GM19351 (cell line): ENCODE results near the gene POLRMT.
A peak's percentile ranks its signal among the peaks of the same experiment; 100 is the strongest.

ENCODE experiments used
- ATAC-seq: cut with Tn5 transposase; IDR thresholded peaks from one replicate; pipeline ENCODE4 v1.9.1; 2021; ENCODE audit warnings: mild to moderate bottlenecking, moderate library complexity; ENCODE audit not compliant: unreplicated experiment

The POLRMT gene

DNA sequence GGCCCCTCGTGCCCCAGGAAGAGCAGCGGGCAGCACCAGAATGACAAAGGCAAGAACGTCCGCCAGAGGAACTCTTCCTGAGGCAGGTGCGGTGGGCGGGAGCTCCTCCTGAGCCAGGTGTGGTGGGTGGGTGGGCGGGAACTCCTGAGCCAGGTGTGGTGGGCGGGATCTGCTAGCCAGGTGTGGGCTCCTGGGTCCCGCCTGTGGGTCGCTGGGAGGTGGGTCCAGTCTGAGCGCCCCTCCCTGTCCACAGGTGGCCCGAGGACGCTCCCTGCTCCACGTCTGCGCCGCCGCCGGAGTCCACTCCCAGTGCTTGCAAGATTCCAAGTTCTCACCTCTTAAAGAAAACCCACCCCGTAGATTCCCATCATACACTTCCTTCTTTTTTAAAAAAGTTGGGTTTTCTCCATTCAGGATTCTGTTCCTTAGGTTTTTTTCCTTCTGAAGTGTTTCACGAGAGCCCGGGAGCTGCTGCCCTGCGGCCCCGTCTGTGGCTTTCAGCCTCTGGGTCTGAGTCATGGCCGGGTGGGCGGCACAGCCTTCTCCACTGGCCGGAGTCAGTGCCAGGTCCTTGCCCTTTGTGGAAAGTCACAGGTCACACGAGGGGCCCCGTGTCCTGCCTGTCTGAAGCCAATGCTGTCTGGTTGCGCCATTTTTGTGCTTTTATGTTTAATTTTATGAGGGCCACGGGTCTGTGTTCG, 50.7 kb downstream of the POLRMT start:
- no peak for ATAC-seq

DNA sequence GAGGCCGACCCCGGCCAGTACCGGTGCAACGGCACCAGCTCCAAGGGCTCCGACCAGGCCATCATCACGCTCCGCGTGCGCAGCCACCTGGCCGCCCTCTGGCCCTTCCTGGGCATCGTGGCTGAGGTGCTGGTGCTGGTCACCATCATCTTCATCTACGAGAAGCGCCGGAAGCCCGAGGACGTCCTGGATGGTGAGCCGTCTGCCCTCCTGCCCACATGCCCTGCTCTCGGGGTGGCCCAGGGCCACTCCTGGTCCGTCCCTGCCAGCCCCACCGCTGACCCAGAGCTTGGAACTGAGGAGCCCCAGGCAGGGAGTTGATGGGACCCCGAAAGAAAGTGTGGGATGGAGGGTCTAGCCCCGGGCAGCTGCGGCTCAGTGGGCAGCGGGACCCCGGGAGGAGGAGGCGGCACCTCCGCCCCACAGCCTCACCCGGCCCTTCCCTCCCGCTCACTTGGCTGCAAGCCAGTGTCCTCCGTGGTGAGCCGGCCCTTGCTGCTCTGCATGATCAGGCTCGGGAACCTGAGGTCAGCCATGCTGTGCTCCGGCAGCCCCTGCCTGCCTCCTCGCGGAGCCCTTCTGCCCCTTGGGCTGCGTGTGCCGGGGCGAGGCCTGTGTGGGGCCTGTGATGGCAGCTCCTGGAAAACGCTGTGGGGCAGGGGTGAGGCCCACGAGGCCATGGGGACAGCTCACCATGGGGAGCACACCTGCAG, 51.8 kb downstream of the POLRMT start:
- no peak for ATAC-seq

DNA sequence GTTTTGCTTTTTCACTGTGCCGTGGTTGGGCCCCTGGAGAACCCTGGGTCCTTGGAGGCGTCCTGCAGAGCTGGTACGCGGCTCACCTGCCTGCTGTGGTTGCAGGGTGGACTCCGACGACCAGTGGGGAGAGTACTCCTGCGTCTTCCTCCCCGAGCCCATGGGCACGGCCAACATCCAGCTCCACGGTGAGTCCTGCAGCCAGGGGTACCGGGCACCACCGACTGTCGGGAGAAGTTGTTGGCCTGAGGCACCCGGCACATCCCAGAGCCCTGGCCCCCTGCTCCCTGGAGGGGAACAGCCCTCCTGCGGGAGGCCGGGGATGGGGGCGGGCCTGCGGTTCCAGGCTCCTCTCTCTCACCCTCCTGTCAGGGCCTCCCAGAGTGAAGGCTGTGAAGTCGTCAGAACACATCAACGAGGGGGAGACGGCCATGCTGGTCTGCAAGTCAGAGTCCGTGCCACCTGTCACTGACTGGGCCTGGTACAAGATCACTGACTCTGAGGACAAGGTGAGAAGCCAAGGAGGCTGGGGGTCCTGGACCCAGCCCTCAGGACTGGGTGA, 53.0 kb downstream of the POLRMT start:
- ATAC-seq, result no peak

DNA sequence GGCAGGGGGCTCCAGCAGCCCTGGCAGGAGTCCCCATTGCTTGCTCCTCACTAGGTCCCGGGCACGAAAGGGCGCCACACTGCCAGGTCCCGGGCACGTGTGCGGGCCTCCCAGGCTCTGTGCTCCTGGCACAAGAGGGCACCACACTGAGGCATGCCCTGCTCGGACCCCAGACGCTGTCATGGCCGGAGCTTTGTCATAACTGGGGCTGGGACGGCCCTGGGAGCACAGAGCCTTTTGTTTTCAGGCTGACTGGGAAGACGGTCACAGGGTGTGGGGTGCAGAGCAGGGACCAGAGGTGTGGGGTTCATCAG, 53.5 kb downstream of the POLRMT start:
- no peak for ATAC-seq

DNA sequence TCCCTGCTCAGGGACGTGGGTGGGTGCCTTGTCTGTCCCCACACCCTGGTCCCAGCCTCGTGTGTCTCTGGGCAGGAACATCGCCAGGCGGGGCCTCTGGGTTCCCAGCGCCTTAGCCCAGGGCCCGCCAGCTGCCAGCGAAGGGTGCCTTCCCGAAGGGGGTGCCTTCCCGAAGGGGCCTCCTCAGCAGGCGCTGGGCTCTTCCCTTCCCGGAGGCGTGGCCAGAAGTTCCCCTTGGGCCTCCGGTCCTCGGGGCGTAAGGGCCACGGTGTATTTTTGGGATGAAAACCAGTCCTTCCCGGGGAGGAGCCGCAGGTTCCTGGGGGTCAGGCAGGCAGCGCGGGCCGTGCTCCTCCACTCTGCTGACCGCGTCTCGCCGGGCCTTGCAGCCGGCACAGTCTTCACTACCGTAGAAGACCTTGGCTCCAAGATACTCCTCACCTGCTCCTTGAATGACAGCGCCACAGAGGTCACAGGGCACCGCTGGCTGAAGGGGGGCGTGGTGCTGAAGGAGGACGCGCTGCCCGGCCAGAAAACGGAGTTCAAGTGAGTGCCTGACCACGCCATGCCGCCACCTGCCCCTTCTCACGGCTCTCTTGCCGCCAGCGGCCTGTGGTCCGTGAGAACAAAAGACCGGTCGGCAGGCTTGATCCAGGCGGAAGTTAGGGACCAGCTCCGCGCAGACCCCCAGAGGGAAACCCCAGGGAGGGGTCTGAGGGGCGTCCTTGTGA, 54.1 kb downstream of the POLRMT start:
- no peak for ATAC-seq

DNA sequence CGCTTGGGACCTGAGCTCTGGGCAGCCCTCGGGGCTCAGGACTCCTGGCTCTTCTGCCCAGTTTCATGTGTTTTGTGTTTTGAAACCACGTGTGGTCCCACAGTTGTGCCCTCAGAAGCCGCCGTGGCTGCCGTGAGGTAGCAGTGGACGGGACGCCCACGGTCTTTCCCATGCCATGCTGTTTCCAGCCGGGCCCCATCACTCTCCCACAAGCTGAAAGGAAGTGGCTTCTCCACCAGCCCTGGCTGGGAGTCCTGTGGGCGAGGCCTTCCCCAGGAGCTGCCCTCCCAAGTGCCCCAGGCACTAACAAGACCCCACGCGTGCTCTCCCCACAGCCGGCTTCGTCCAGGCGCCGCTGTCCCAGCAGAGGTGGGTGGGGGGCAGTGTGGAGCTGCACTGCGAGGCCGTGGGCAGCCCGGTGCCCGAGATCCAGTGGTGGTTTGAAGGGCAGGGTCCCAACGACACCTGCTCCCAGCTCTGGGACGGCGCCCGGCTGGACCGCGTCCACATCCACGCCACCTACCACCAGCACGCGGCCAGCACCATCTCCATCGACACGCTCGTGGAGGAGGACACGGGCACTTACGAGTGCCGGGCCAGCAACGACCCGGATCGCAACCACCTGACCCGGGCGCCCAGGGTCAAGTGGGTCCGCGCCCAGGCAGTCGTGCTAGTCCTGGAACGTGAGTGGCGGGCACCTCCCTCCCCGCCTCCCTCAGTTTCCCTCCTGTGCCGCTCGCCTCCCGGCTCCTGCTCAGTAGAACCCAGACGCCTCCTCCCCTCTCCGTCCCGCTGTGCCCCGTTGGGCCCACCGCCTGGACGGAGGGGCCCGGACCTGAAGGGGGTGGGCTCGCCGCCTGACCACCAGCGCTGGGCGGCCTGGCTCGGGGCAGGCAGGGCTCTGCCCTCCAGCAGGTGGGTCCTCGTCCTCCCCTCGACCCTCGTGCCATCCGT, 55.6 kb downstream of the POLRMT start:
- no peak for ATAC-seq

DNA sequence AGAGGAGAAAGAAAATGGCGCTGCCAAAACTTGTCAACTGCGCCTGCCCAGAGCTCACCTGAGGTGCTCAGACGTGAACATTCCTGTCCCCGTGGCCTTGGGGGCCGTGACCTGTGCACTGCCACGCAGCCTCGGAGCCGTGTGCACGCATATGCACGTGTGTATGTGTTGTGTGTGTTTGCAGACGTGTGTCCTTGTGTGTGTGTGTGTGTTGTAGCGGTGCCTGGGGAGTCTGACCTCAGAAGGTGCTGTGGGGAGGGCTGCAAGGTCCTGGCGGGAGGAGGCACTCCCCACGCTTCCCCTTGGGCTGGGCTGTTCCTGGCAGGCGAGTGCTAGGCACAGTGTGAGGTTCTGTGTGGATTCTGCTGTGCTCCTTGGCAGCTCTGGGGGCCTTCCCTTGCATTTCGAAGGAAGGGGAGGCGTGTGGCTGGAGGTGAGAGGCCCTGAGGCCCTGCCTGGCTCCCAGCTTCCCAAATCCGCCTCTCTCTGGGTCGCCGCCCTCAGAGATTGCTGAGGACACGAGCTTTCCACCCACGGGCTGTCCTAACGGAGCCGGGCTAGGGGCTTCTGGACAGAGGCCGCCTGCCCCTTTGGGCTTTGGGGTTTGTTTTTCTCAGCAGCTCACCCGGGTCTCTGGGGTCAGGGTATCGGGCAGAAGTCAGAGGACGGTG, 56.4 kb downstream of the POLRMT start:
- no peak for ATAC-seq

DNA sequence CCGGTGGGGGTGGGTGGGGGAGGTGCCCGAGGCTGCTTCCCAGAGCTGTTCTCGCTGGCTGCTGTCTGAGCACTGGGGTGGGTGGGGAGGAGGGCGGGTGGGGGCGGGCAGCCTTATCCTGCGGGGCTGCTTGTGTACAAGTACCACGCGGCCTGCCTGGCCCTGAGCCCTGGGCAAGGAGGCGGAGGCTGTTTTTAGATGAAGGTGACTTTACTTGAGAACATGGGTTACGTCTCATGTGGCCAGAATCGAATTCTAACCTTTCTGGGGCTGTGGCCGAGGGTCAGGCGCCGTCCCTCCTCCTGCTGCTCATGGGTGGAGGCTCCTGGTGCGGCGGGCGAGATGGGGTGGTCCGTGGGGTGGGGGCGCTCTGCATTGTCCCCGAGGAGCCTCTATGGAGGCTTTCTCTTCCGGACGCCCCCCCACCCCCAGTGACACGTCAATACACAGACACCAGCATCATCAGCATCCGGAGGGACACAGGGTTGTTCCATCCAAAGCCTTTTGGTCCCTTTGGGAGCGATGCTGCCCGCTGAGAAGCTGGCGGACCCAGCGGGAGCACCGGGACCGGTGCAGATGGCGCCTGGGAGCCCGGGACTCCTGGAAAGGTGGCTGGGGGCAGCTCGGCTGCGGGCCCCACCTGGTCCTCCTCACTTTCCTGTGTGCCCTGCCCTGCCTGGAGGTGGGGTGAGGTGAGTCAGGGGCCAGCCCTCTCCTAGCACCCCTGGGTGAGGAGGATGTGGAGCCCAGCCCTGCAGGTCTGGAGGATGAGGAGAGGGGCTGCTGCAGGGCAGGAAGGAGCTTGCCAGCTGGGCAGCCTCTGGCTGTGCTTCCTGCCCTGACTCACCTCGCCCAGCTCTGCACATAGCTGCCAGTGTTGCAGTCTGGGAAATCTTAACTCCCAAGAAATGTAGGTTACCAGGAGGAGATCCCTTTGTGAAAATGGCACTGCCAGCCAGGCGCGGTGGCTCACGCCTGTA, 57.5 kb downstream of the POLRMT start:
- ATAC-seq, result no peak

DNA sequence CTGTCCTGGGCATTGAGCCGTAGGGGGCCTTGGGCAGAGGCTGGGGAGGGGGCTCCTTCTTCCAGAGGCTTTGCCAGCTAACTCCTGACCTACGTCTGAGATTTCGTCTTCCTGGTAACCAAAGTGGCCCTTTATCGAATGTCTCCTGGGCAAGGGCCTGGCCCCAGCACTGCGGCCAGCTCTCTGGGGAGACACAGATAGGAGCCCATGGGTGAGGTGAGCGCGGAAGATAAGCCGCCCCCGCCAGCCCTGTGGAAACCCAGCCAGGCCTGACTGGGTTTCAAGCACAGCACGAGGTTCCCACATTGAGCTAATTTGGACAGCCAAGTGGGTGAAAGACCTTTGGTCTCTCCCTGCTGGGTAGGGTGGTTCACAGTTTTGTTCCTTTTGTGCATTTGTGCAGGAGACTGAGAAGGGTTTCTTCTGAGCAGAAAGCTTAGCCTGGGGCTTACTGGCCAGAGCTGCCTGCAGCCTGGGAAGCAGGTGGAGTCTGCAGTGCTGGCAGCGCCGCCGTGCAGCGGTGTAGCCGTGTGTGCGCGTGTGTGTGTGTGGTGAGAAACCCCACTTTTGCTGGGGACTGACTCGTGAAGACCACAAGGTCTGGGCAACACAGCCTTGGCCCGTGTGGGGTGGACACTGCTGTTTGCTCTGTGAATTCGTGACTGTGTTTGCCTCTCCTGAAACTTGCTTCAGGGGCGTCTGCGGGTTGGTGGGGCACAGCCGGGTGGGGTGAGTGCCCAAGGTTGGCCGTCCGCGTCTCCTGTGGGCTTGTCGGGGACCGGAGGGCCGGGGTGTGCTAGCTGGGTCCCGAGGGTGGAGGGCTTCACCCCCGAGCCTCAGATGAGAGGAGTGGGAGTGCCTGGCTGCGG, 58.4 kb downstream of the POLRMT start:
- no peak for ATAC-seq

DNA sequence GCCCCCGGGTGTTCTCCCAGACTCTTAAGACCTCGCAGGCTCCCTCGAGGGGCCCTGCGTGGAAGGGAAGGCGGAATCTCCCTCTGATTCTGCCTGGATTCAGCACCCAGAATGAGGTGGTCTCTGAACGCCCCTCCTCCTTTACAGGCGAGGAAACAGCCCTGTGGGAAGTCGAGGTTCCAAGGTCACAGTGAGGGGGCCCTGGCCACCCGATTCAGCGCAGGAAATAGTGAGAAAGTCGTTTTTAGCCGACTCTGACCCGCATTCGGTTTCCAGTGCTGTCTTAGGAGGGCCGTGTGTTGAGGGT, 59.9 kb downstream of the POLRMT start:
- no peak for ATAC-seq

DNA sequence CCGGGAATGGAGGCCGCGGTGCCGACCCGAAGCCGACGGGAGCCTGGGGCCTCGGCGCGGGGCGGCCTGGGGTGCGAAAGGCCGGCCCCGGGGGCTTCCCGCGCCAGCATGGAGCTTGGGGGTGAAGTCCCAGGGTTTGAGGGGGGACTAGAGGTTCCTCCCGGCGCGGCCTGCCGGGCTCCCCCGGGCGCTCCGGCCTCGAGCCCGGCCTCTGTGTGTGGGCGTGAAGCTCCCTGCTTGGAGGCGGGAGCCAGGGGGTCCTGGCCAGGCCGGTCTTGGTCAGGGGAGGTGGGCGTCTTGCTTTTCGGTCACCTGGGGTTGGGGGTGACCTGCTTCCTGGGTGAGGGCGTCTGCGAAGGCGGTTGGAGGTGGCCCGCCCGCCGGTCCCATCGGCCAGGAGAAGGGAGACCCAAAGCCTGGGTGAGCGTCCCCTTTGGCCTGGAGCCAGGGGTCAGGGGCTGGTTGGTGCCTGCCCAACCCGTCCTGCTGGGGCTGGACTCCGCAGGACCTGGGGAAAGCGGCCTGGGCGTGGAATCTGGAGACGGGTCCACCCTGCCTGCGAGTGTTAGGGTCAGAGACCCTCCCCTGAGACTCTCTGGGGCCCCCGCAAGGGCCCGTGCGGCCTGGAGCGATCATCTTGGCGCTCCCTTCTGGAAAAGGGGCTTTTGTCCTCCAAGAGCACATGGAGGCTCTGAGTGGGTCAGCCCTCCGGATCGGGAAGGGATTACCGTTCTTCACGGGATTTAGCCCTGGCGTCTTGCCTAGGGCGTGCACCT, 60.4 kb downstream of the POLRMT start:
- ATAC-seq, result no peak

DNA sequence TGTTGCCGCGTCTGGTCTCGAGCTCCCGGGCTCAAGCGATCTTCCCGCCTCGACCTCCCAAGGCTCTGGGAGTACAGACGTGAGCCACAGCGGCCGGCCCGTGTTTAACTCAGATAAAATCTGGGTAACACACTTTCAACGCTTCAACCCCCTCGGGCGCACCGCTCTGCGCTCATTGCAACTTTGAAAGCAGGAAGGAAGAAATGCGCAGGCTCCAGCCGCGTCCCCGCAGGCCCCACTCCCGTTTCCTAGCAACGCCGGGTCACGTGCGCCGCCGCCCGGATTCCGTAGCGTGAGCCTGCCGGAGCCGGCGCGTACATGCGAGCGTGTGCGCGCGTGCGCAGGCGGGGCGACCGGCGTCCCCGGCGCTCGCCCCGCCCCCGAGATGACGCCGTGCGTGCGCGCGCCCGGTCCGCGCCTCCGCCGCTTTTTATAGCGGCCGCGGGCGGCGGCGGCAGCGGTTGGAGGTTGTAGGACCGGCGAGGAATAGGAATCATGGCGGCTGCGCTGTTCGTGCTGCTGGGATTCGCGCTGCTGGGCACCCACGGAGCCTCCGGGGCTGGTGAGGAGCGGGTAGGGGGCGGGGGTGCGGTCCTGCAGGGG, 61.1 kb downstream of the POLRMT start, which contains the start of gene BSG:
Gene BSG (plus strand): TSS at position 457 of the 603 bp plus-strand sequence. CDS start 39 bp downstream, at position 496.
- ATAC-seq, result peak; percentile 56

DNA sequence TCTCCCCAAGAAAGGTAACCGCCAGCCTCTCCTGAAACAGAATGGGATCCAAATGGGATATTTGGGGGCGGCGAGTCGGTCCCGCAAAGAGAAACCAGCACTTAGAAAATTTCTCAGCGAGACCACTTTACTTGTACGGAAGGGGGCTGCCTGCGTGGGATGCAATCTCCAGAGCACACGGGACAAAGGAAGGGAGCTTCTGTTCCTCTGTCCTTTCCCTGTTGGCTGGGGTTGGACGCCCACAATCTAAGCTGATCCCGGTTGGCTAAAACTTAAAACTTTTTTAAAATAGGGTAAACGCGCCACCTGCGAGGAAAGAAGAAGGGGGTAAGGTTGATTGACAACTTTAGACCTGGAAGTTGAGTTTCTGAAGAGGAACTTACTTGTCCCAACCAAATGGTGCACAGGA, 61.8 kb downstream of the POLRMT start:
- ATAC-seq, result no peak

DNA sequence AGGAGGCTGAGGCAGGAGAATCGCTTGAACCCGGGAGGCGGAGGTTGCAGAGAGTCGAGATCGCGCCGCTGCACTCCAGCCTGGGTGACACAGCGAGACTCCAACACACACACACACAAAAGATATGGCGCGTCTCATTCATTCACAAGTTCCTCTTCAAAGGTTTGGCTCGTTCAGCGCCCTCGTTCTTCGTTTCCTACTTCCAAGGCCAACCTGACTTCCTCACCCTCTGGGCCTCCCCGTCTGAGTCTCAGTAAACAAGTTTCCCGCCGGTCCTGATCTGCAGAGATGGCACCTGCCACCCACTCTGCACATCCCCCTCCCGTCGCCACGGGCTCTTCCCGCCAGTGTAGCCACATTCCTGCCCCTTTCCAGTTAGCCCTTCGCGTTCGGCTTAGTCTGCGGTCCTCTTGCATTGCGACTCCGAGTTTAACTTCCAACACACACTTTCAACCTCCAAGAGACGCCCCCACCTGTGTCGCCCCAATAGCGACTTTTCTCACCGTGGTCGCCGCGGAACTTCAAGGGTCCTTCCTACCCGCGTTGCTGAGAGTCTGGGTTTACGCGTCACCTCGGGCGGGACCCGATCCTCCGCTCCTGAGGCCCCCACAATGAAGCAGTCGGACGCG, 62.3 kb downstream of the POLRMT start:
- no peak for ATAC-seq

DNA sequence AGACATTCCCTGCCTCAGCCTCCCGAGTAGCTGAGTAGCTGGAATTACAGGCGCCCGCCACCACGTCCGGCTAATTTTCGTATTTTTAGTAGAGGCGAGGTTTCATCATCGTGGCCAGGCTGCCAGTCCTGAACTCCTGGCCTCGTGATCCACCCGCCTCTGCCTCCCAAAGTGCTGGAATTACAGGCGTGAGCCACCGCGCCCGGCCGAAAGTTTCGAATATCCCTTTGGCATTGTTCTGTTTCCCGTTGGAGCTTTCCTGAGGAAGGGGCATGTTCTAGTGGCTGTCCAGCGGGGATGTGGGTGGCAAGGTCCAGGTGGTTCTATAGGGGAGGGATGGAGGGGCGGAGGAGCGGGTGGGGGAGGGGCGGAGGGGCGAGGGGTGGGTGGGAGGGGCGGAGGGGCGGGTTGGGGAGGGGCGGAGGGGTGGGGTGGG, 63.1 kb downstream of the POLRMT start:
- no peak for ATAC-seq

DNA sequence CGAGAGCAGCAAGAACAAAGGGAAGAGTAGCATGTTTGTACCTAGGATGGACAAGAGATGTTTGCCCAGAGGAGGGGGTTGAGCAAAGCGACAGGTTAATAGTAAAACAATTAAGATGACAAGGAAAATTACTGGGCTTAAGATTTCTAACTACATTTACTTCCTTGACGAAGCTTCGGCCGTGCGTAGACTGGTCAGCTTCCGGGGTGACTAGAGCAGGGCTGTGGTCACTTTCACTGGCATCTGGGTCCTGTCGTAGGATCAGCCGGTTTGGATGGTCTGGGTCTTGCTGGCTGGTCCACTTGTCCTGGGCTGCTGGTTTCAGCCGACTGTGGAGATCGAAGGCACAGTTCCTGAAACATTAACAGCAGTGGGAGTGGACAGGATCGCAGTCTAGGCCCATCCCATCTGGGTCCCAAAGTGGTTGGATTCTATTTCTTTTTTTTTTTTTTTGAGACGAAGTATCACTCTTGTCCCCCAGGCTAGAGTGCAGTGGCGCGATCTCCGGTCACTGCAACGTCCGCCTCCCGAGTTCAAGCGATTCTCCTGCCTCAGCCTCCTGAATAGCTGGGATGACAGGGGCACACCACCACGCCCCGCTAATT, 65.9 kb downstream of the POLRMT start:
- no peak for ATAC-seq
